ENCODE results near the gene HES5. TPM values are rescaled to one million over a fixed set of nuclear protein-coding genes. Genes with fewer than 3 reads are reported as not detected.
A peak's percentile ranks its signal among the peaks of the same experiment; 100 is the strongest.

The HES5 gene
- total and polyA plus RNA-seq, 2 of the 13 experiments (the other 11 are each of a cell fraction or from before 2014, with no cell fraction given): not detected

DNA sequence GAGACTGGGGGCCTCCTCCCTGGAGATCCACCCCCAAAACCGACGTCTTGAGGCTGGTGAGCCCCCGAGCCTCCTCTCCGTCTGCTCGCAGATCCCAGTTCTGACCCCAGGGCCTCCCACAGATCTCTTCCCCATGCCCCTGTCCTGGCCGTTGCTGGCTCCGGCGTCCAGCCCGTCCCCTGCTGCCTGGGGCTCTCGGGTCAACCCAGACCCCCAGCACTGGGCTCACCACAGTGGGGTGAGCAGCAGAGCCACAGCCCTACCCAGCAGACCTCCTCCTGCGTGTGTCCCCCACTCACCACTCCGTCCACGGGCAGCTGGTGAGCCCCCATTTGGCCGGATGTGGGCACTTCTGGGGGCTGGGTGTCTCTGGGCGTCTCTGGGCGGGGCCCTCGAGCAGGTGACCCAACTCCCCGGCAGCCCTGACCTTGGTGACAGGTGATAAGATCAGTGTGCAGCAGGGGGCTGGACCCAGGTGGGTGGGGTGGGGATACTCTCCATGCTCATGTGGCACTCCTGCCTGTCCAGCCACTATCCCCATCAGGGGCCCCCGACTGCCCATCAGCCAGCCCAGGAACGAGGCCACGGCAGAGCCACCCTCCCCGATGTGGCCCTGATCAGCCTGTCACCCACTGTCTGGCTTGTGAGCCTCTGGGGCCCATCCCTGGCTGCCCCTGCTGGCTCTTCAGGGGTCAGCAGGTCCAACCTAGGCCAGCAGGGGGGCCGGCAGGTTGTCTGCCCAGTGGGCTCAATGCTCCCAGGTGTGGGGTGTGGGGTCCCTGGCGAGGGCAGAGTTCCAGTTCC, 26.8 kb upstream of the HES5 start (continued):
- TF ChIP-seq, protein P1, sequence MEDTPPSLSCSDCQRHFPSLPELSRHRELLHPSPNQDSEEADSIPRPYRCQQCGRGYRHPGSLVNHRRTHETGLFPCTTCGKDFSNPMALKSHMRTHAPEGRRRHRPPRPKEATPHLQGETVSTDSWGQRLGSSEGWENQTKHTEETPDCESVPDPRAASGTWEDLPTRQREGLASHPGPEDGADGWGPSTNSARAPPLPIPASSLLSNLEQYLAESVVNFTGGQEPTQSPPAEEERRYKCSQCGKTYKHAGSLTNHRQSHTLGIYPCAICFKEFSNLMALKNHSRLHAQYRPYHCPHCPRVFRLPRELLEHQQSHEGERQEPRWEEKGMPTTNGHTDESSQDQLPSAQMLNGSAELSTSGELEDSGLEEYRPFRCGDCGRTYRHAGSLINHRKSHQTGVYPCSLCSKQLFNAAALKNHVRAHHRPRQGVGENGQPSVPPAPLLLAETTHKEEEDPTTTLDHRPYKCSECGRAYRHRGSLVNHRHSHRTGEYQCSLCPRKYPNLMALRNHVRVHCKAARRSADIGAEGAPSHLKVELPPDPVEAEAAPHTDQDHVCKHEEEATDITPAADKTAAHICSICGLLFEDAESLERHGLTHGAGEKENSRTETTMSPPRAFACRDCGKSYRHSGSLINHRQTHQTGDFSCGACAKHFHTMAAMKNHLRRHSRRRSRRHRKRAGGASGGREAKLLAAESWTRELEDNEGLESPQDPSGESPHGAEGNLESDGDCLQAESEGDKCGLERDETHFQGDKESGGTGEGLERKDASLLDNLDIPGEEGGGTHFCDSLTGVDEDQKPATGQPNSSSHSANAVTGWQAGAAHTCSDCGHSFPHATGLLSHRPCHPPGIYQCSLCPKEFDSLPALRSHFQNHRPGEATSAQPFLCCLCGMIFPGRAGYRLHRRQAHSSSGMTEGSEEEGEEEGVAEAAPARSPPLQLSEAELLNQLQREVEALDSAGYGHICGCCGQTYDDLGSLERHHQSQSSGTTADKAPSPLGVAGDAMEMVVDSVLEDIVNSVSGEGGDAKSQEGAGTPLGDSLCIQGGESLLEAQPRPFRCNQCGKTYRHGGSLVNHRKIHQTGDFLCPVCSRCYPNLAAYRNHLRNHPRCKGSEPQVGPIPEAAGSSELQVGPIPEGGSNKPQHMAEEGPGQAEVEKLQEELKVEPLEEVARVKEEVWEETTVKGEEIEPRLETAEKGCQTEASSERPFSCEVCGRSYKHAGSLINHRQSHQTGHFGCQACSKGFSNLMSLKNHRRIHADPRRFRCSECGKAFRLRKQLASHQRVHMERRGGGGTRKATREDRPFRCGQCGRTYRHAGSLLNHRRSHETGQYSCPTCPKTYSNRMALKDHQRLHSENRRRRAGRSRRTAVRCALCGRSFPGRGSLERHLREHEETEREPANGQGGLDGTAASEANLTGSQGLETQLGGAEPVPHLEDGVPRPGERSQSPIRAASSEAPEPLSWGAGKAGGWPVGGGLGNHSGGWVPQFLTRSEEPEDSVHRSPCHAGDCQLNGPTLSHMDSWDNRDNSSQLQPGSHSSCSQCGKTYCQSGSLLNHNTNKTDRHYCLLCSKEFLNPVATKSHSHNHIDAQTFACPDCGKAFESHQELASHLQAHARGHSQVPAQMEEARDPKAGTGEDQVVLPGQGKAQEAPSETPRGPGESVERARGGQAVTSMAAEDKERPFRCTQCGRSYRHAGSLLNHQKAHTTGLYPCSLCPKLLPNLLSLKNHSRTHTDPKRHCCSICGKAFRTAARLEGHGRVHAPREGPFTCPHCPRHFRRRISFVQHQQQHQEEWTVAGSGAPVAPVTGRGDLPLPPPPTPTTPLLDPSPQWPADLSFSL (CRISPR knock-in tag; IDR thresholded peaks at IDR 0.05): no peak
- TF ChIP-seq ZNF747 (CRISPR knock-in tag; IDR thresholded peaks at IDR 0.05; ENCODE audit: borderline replicate concordance) (0 out of 2 replicates have a peak, but pooled peaks have one; percentile 59), ZNF83 (CRISPR knock-in tag; IDR thresholded peaks at IDR 0.05; ENCODE audit: borderline replicate concordance) (no peak), ZNF709 (CRISPR knock-in tag; IDR thresholded peaks at IDR 0.05) (no peak), ZNF687 (CRISPR knock-in tag; IDR thresholded peaks at IDR 0.05) (peak; percentile 71), NCOR1 (IDR thresholded peaks at IDR 0.05; ENCODE audit: borderline replicate concordance, low read length) (no peak), ZFP37 (CRISPR knock-in tag; IDR thresholded peaks at IDR 0.05; ENCODE audit: borderline replicate concordance) (0 out of 2 replicates have a peak, but pooled peaks have one; percentile 7), GLI4 (CRISPR knock-in tag; IDR thresholded peaks at IDR 0.05; ENCODE audit: borderline replicate concordance) (peak; percentile 42; the same call in 1 of the 2 replicates), ZNF3 (CRISPR knock-in tag; IDR thresholded peaks at IDR 0.05) (no peak), HIVEP1 (CRISPR knock-in tag; IDR thresholded peaks at IDR 0.05) (peak; percentile 52; the same call in 1 of the 2 replicates), MAFF (IDR thresholded peaks at IDR 0.05; ENCODE audit: low read depth, low read length) (no peak), HDAC1 (CRISPR knock-in tag; IDR thresholded peaks at IDR 0.05) (no peak), ZNF160 (CRISPR knock-in tag; IDR thresholded peaks at IDR 0.05) (0 out of 2 replicates have a peak, but pooled peaks have one; percentile 13), SP5 (CRISPR knock-in tag; IDR thresholded peaks at IDR 0.05; ENCODE audit: borderline replicate concordance, low read depth) (peak; percentile 78)
- TF ChIP-seq, protein P2, sequence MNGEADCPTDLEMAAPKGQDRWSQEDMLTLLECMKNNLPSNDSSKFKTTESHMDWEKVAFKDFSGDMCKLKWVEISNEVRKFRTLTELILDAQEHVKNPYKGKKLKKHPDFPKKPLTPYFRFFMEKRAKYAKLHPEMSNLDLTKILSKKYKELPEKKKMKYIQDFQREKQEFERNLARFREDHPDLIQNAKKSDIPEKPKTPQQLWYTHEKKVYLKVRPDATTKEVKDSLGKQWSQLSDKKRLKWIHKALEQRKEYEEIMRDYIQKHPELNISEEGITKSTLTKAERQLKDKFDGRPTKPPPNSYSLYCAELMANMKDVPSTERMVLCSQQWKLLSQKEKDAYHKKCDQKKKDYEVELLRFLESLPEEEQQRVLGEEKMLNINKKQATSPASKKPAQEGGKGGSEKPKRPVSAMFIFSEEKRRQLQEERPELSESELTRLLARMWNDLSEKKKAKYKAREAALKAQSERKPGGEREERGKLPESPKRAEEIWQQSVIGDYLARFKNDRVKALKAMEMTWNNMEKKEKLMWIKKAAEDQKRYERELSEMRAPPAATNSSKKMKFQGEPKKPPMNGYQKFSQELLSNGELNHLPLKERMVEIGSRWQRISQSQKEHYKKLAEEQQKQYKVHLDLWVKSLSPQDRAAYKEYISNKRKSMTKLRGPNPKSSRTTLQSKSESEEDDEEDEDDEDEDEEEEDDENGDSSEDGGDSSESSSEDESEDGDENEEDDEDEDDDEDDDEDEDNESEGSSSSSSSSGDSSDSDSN (CRISPR knock-in tag; IDR thresholded peaks at IDR 0.05): peak; percentile 54

All from HepG2 (cell line).